IMR-90 (cell line): ENCODE results near the gene DTD1. TPM values are rescaled to one million over a fixed set of nuclear protein-coding genes. Genes with fewer than 3 reads are reported as not detected.

Experiments
- ATAC-seq: fragments of 200-7000 bp; cut with Tn5 transposase; 2 replicates; pipeline ENCODE4 v1.9.1; 2020; ENCODE audit warnings: low read depth, mild to moderate bottlenecking, moderate library complexity
- BruUV-seq: library from RNA; stranded (reverse); fragments of 400-500 nt; replicated peaks from 2 replicates; lab custom pipeline; 2021; lab: Mats Ljungman, UMichigan
- CTCF ChIA-PET: fragments of 300-600 bp; formaldehyde crosslinking; extraction: SDS; loops from one replicate; lab custom pipeline; 2021; ENCODE audit warnings: antibody characterized with exemption; lab: Yijun Ruan, JAX
- POLR2A ChIA-PET: fragments of 300-600 bp; sonication (Branson Sonifier 250); formaldehyde crosslinking; loops from one replicate; lab custom pipeline; 2022; ENCODE audit warnings: antibody characterized with exemption; ENCODE audit not compliant: unreplicated experiment; lab: Charles Lee
- DNase-seq: peaks from one replicate; pipeline ENCODE4 v3.0.0; 2013
- H2AFZ ChIP-seq: replicated peaks from 2 replicates; pipeline ENCODE3; 2013; ENCODE audit warnings: low read length, mild to moderate bottlenecking; ENCODE audit not compliant: poor library complexity
- H2AK5ac ChIP-seq: 2 replicates; pipeline ENCODE4 v1.6.1; 2013; ENCODE audit warnings: low read depth, low read length, inconsistent platforms
- H2AK9ac ChIP-seq: replicated peaks from 2 replicates; pipeline ENCODE3; 2013; ENCODE audit warnings: mild to moderate bottlenecking, low read depth, low read length, moderate library complexity; ENCODE audit not compliant: poor library complexity
- H2BK120ac ChIP-seq: 2 replicates; pipeline ENCODE4 v1.6.1; 2013; ENCODE audit warnings: low read depth, low read length, inconsistent platforms
- H2BK15ac ChIP-seq: 3 replicates; pipeline ENCODE4 v1.6.1; 2013; ENCODE audit warnings: low read depth, low read length, inconsistent platforms
- H2BK20ac ChIP-seq: 2 replicates; pipeline ENCODE4 v1.6.1; 2013; ENCODE audit warnings: low read depth, mild to moderate bottlenecking, inconsistent platforms, low read length, moderate library complexity
- H2BK5ac ChIP-seq: 2 replicates; pipeline ENCODE4 v1.6.1; 2013; ENCODE audit warnings: mild to moderate bottlenecking, low read depth, low read length, inconsistent platforms; ENCODE audit not compliant: poor library complexity, severe bottlenecking
- H3K14ac ChIP-seq: replicated peaks from 2 replicates; pipeline ENCODE4 v1.6.1; 2013; ENCODE audit warnings: low read depth, low read length, inconsistent platforms
- H3K18ac ChIP-seq: 2 replicates; pipeline ENCODE4 v1.6.1; 2013; ENCODE audit warnings: low read depth, low read length, control low read depth
- H3K23ac ChIP-seq: 2 replicates; pipeline ENCODE4 v1.6.1; 2013; ENCODE audit warnings: low read depth, low read length, inconsistent platforms
- H3K27ac ChIP-seq: 2 replicates; pipeline ENCODE4 v1.5.1; 2013; ENCODE audit warnings: mild to moderate bottlenecking, control low read depth, low read length; ENCODE audit not compliant: insufficient read depth
- H3K27me3 ChIP-seq: 2 replicates; pipeline ENCODE4 v1.6.1; 2013; ENCODE audit warnings: low read length; ENCODE audit not compliant: control insufficient read depth, insufficient read depth
- H3K36me3 ChIP-seq: 2 replicates; pipeline ENCODE4 v1.6.1; 2013; ENCODE audit warnings: low read length, mixed read lengths; ENCODE audit not compliant: control insufficient read depth, insufficient read depth
- H3K4ac ChIP-seq: 2 replicates; pipeline ENCODE4 v1.6.1; 2013; ENCODE audit warnings: low read depth, low read length, inconsistent platforms
- H3K4me1 ChIP-seq: 2 replicates; pipeline ENCODE4 v1.6.1; 2013; ENCODE audit warnings: low read length, mixed read lengths; ENCODE audit not compliant: control insufficient read depth, insufficient read depth
- H3K4me2 ChIP-seq: 2 replicates; pipeline ENCODE4 v1.6.1; 2013; ENCODE audit warnings: low read depth, mild to moderate bottlenecking, control low read depth, low read length, moderate library complexity
- H3K4me3 ChIP-seq: 2 replicates; pipeline ENCODE4 v1.5.1; 2013; ENCODE audit warnings: low read depth, mild to moderate bottlenecking, control low read depth, low read length, moderate library complexity; ENCODE audit not compliant: insufficient read depth
- H3K56ac ChIP-seq: 2 replicates; pipeline ENCODE4 v1.6.1; 2013; ENCODE audit warnings: low read length, inconsistent platforms; ENCODE audit not compliant: insufficient read depth; ENCODE audit errors: extremely low read depth
- H3K79me1 ChIP-seq, 2 experiments: 2 replicates each; pipeline ENCODE4 v1.6.1; 2013; ENCODE audit warnings: low read length in 2 of 2, inconsistent platforms in 1 of 2, low read depth in 1 of 2
- H3K9ac ChIP-seq: 2 replicates; pipeline ENCODE4 v1.6.1; 2013; ENCODE audit warnings: low read depth, low read length, control low read depth
- H3K9me1 ChIP-seq: 2 replicates; pipeline ENCODE4 v1.6.1; 2013; ENCODE audit warnings: low read length, inconsistent platforms; ENCODE audit not compliant: insufficient read depth
- H3K9me3 ChIP-seq: 2 replicates; pipeline ENCODE4 v1.6.1; 2013; ENCODE audit warnings: low read length; ENCODE audit not compliant: control insufficient read depth, insufficient read depth
- H4K20me1 ChIP-seq: 2 replicates; pipeline ENCODE4 v1.6.1; 2013; ENCODE audit warnings: low read length, inconsistent platforms; ENCODE audit not compliant: insufficient read depth
- H4K5ac ChIP-seq: 2 replicates; pipeline ENCODE4 v1.6.1; 2013; ENCODE audit warnings: mild to moderate bottlenecking, low read depth, low read length, control low read depth
- H4K8ac ChIP-seq, 2 experiments: 2 replicates each; pipeline ENCODE4 v1.6.1; 2013; ENCODE audit warnings: low read depth in 2 of 2, low read length in 2 of 2, control low read depth in 1 of 2, inconsistent platforms in 1 of 2
- H4K91ac ChIP-seq: 2 replicates; pipeline ENCODE4 v1.6.1; 2013; ENCODE audit warnings: low read depth, low read length, inconsistent platforms; ENCODE audit not compliant: insufficient read depth
- MAFK ChIP-seq: IDR thresholded peaks from 2 replicates; pipeline ENCODE4 v1.6.1; 2012; ENCODE audit warnings: low read depth, low read length, improper control_type of control experiment
- RCOR1 ChIP-seq: IDR thresholded peaks from 2 replicates; pipeline ENCODE4 v1.6.1; 2012; ENCODE audit warnings: mild to moderate bottlenecking, low read length, improper control_type of control experiment; ENCODE audit not compliant: insufficient replicate concordance
- SMC3 ChIP-seq: fragments of 150-350 bp; IDR thresholded peaks from 2 replicates; pipeline ENCODE4 v1.6.1; 2016; ENCODE audit warnings: low read depth, mild to moderate bottlenecking, antibody characterized with exemption, low read length, moderate library complexity
- WGBS, 2 experiments: methylation state at CpG; one replicate each; pipeline versions ENCODE4 v1.1.5 to v1.1.7; 2013; ENCODE audit warnings: missing lambda C conversion rate in 2 of 2; ENCODE audit not compliant: insufficient read length in 1 of 2; ENCODE audit errors: extremely low coverage in 2 of 2; 5-methylcytosine and 5-hydroxymethylcytosine counted together
- dilution Hi-C: fragments of 300-500 bp; cut with HindIII; formaldehyde crosslinking; loops from one replicate; pipeline ENCODE4 v1.14.3; 2018; ENCODE audit warnings: low sequenced_read_pairs; ENCODE audit not compliant: unreplicated experiment
- in situ Hi-C: fragments of 300-500 bp; cut with MboI; formaldehyde crosslinking; loops from 3 replicates; pipeline ENCODE4 v1.14.3; 2019; ENCODE audit warnings: low sequenced_read_pairs, inconsistent platforms, mixed read lengths
- intact Hi-C: fragments of 100-400 bp; cut with micrococcal nuclease; formaldehyde crosslinking; loops from 2 replicates; pipeline ENCODE4 v1.10.0; 2022
- polyA plus RNA-seq, 3 experiments: library from polyadenylated mRNA; depleted of rRNA; stranded (reverse); fragments of >200 nt; gene quantifications; 2 replicates each; pipeline ENCODE4 v1.2.3, GENCODE V29; 2012; ENCODE audit warnings: low replicate concordance in 1 of 3
- total RNA-seq: library from RNA; depleted of rRNA; stranded (reverse); fragments of >200 nt; gene quantifications from 2 replicates; pipeline ENCODE4 v1.2.3, GENCODE V29; 2012
- TF ChIP-seq, protein P1 (sequence below): fragments of 150-350 bp; IDR thresholded peaks from 2 replicates; pipeline ENCODE4 v1.6.1; 2016; ENCODE audit warnings: low read depth, mild to moderate bottlenecking, low read length, moderate library complexity, borderline replicate concordance
- TF ChIP-seq, protein P2 (sequence below): conservative IDR thresholded peaks from 2 replicates; pipeline ENCODE4 v1.5.1; 2012; ENCODE audit warnings: mild to moderate bottlenecking, low read depth, low read length, improper control_type of control experiment
- TF ChIP-seq, protein P3 (sequence below): fragments of 150-350 bp; IDR thresholded peaks from 2 replicates; pipeline ENCODE4 v1.6.1; 2017; ENCODE audit warnings: mild to moderate bottlenecking, antibody characterized with exemption, low read length, low read depth

Gene DTD1
- total and polyA plus RNA-seq, 2 of the 4 experiments (the other 2 are of a cell fraction), result 73.1 to 101 TPM

DNA sequence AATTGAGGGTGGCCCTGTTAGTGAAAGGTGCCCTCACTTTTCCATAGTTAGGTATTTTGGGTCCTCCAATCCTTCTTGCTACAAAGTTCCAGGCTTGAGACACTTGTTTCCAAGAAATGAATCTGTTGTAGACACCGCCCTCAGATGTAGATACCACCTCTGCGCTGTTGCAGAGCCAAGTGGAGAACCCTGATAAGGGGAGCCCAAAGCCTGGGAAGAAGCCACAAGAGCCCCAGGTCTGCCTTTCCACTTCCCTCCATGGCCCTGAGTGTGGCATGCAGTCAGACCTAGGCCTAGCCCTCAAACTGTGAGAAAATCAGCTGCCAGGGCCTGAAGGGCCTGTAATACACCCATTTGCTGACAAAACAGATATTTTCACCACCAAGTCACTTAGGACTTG lies 37.1 kb downstream of the DTD1 start:
- in situ Hi-C loops, result loop anchor here (25.0 kb wide), 1 partner anchor 88 kb away; no protein-coding TSS in a partner anchor
- Histone ChIP-seq H3K9me3 (no peaks in the 10 kb centered on the region), H2AFZ (no peak overlapping the region), H4K20me1 (no peaks in the 10 kb centered on the region), H2BK120ac (no peak overlapping the region), H3K23ac (no peak overlapping the region), H3K4ac (no peak overlapping the region), H3K9me1 (no peaks in the 10 kb centered on the region; the same call in none of the 2 replicates), H3K79me1 (peaks cover 3 to 18% of the 10 kb centered on the region in 2 experiments; a peak in 1 of 4 replicates), H3K56ac (no peak overlapping the region), H2BK20ac (no peak overlapping the region), H2BK15ac (no peak overlapping the region), H3K4me3 (no peak overlapping the region), H4K91ac (no peak overlapping the region), H3K9ac (no peak overlapping the region), H3K18ac (no peak overlapping the region), H3K36me3 (peaks cover 3% of the 10 kb centered on the region; the same call in 1 of the 2 replicates), H3K27me3 (no peaks in the 10 kb centered on the region), H3K4me1 (no peaks in the 10 kb centered on the region), H2BK5ac (no peak overlapping the region), H3K14ac (no peak overlapping the region), H2AK5ac (no peak overlapping the region), H4K8ac (no peak overlapping the region), H2AK9ac (no peak overlapping the region), H3K4me2 (no peak overlapping the region), H3K27ac (no peak overlapping the region), H4K5ac (no peak overlapping the region)
- no peak for ATAC-seq
- CTCF ChIA-PET, result no interaction called here
- no CpG with 5 or more reads among the region's 2 CpGs for WGBS, 2 experiments
- intact Hi-C loops, result loop anchor here (10.0 kb wide), 1 partner anchor 210 kb away; no protein-coding TSS in a partner anchor
- no peak for DNase-seq
- POLR2A ChIA-PET, result no interaction called here
- dilution Hi-C loops, result no loop called here
- TF ChIP-seq MAFK, result no peak
- TF ChIP-seq SMC3, result no peak
- TF ChIP-seq, protein P1, sequence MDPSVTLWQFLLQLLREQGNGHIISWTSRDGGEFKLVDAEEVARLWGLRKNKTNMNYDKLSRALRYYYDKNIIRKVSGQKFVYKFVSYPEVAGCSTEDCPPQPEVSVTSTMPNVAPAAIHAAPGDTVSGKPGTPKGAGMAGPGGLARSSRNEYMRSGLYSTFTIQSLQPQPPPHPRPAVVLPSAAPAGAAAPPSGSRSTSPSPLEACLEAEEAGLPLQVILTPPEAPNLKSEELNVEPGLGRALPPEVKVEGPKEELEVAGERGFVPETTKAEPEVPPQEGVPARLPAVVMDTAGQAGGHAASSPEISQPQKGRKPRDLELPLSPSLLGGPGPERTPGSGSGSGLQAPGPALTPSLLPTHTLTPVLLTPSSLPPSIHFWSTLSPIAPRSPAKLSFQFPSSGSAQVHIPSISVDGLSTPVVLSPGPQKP, result no peak
- TF ChIP-seq, protein P2, sequence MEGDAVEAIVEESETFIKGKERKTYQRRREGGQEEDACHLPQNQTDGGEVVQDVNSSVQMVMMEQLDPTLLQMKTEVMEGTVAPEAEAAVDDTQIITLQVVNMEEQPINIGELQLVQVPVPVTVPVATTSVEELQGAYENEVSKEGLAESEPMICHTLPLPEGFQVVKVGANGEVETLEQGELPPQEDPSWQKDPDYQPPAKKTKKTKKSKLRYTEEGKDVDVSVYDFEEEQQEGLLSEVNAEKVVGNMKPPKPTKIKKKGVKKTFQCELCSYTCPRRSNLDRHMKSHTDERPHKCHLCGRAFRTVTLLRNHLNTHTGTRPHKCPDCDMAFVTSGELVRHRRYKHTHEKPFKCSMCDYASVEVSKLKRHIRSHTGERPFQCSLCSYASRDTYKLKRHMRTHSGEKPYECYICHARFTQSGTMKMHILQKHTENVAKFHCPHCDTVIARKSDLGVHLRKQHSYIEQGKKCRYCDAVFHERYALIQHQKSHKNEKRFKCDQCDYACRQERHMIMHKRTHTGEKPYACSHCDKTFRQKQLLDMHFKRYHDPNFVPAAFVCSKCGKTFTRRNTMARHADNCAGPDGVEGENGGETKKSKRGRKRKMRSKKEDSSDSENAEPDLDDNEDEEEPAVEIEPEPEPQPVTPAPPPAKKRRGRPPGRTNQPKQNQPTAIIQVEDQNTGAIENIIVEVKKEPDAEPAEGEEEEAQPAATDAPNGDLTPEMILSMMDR, result no peak
- TF ChIP-seq, protein P3, sequence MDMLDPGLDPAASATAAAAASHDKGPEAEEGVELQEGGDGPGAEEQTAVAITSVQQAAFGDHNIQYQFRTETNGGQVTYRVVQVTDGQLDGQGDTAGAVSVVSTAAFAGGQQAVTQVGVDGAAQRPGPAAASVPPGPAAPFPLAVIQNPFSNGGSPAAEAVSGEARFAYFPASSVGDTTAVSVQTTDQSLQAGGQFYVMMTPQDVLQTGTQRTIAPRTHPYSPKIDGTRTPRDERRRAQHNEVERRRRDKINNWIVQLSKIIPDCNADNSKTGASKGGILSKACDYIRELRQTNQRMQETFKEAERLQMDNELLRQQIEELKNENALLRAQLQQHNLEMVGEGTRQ, result no peak
- no peak for TF ChIP-seq RCOR1
- BruUV-seq, result no TSS peak
